RWPE2 (cell line): ENCODE data around the gene HOXC10.

Source experiments
- ATAC-seq: fragments of 200-7000 bp; cut with Tn5 transposase; 3 replicates; pipeline ENCODE4 v1.9.1; 2021; ENCODE audit warnings: low read depth
- DNase-seq: peaks from one replicate; pipeline ENCODE4 v3.0.0-alpha.2; 2020; ENCODE audit warnings: low spot score
- H3K27ac ChIP-seq: fragments of 450-650 bp; 2 replicates; pipeline ENCODE4 v1.5.1; 2017; ENCODE audit warnings: mild to moderate bottlenecking; ENCODE audit not compliant: poor library complexity, severe bottlenecking
- H3K27me3 ChIP-seq: fragments of 250-450 bp; sonication (Bioruptor Pico); 2 replicates; pipeline ENCODE4 v1.5.1; 2021; ENCODE audit warnings: mild to moderate bottlenecking, moderate library complexity; ENCODE audit not compliant: insufficient read depth, poor library complexity, severe bottlenecking
- H3K36me3 ChIP-seq: fragments of 250-450 bp; sonication (Bioruptor Pico); 2 replicates; pipeline ENCODE4 v1.5.1; 2020; ENCODE audit warnings: low read depth, mild to moderate bottlenecking, moderate library complexity
- H3K4me1 ChIP-seq: fragments of 250-450 bp; sonication (Bioruptor Pico); 2 replicates; pipeline ENCODE4 v1.5.1; 2021; ENCODE audit warnings: mild to moderate bottlenecking, moderate library complexity; ENCODE audit not compliant: insufficient read depth, poor library complexity, severe bottlenecking
- H3K4me3 ChIP-seq: fragments of 250-450 bp; sonication (Bioruptor Pico); 2 replicates; pipeline ENCODE4 v1.5.1; 2021; ENCODE audit warnings: mild to moderate bottlenecking, moderate library complexity; ENCODE audit not compliant: severe bottlenecking
- H3K9me3 ChIP-seq: fragments of 250-450 bp; sonication (Bioruptor Pico); 2 replicates; pipeline ENCODE4 v1.5.1; 2021; ENCODE audit warnings: mild to moderate bottlenecking, moderate library complexity; ENCODE audit not compliant: severe bottlenecking
- CTCF ChIP-seq: fragments of 450-650 bp; IDR thresholded peaks from one replicate; pipeline ENCODE4 v1.5.1; 2017; ENCODE audit warnings: mild to moderate bottlenecking, moderate library complexity; ENCODE audit not compliant: poor library complexity, severe bottlenecking

Gene HOXC10

GRCh38 chr12:54019924-54020590, 35.1 kb downstream of the HOXC10 start:
- no peaks in the 10 kb centered on the region for H3K9me3 ChIP-seq
- peaks cover 74% of the 10 kb centered on the region for H3K27me3 ChIP-seq
- no peak overlapping the region for H3K4me3 ChIP-seq
- H3K4me1 ChIP-seq, result no peaks in the 10 kb centered on the region
- TF ChIP-seq CTCF, result no peak
- no peaks in the 10 kb centered on the region for H3K36me3 ChIP-seq
- no peak overlapping the region for H3K27ac ChIP-seq
- ATAC-seq (no peak), DNase-seq (no peak)

GRCh38 chr12:54020591-54021405, 35.9 kb downstream of the HOXC10 start:
- Histone ChIP-seq H3K27me3 (peaks cover 74% of the 10 kb centered on the region), H3K4me3 (no peak overlapping the region), H3K27ac (no peak overlapping the region), H3K4me1 (no peaks in the 10 kb centered on the region), H3K36me3 (no peaks in the 10 kb centered on the region), H3K9me3 (no peaks in the 10 kb centered on the region)
- ATAC-seq (no peak), DNase-seq (no peak)
- no peak for TF ChIP-seq CTCF

GRCh38 chr12:54021432-54022013, 36.6 kb downstream of the HOXC10 start:
- no peak overlapping the region for H3K27ac ChIP-seq
- H3K9me3 ChIP-seq, result no peaks in the 10 kb centered on the region
- DNase-seq (no peak), ATAC-seq (no peak)
- TF ChIP-seq CTCF, result no peak
- no peaks in the 10 kb centered on the region for H3K4me1 ChIP-seq
- no peak overlapping the region for H3K4me3 ChIP-seq
- no peaks in the 10 kb centered on the region for H3K36me3 ChIP-seq
- peaks cover 76% of the 10 kb centered on the region for H3K27me3 ChIP-seq

GRCh38 chr12:54022960-54023884, 38.3 kb downstream of the HOXC10 start:
- Histone ChIP-seq H3K9me3 (no peaks in the 10 kb centered on the region), H3K36me3 (no peaks in the 10 kb centered on the region), H3K27ac (no peak overlapping the region), H3K4me3 (no peak overlapping the region), H3K27me3 (peaks cover 78% of the 10 kb centered on the region), H3K4me1 (no peaks in the 10 kb centered on the region)
- no peak for TF ChIP-seq CTCF
- no peak for ATAC-seq
- no peak for DNase-seq
